ENCODE data around the gene CREBL2.
"Not testable (repeated sequence)": the region's sequence is repeated elsewhere in the genome, so short reads cannot be mapped to it uniquely, and the experiment has no call there.

Gene CREBL2

GRCh38 chr12:12610711-12611110 lies 965 bp upstream of the CREBL2 start:
- no peak for FAIRE-seq
- DNase-seq (ENCODE audit: insufficient read length, low spot score) = no peak
- no peak for TF ChIP-seq POLR2AphosphoS5 (IDR thresholded peaks at IDR 0.05; ENCODE audit: low read depth, low read length)
- TF ChIP-seq POLR2A (IDR thresholded peaks at IDR 0.05; ENCODE audit: low read depth, low read length) = no peak
- TF ChIP-seq POU2F2 (IDR thresholded peaks at IDR 0.05; ENCODE audit: low read depth, low read length) = no peak
- TF ChIP-seq TAF1 (IDR thresholded peaks at IDR 0.05; ENCODE audit: low read depth, low read length) = no peak
- no peak for TF ChIP-seq PAX5 (IDR thresholded peaks at IDR 0.05; ENCODE audit: insufficient read depth, low read length, severe bottlenecking)
- no peak for TF ChIP-seq SPI1 (IDR thresholded peaks at IDR 0.05; ENCODE audit: low read depth, low read length)

- FAIRE-seq (no peak), DNase-seq (ENCODE audit: insufficient read length, low spot score) (peak; percentile 25)
- TF ChIP-seq SPI1 (IDR thresholded peaks at IDR 0.05; ENCODE audit: low read depth, low read length) (no peak), POU2F2 (IDR thresholded peaks at IDR 0.05; ENCODE audit: low read depth, low read length) (no peak), TAF1 (IDR thresholded peaks at IDR 0.05; ENCODE audit: low read depth, low read length) (no peak), PAX5 (IDR thresholded peaks at IDR 0.05; ENCODE audit: insufficient read depth, low read length, severe bottlenecking) (no peak), POLR2AphosphoS5 (IDR thresholded peaks at IDR 0.05; ENCODE audit: low read depth, low read length) (no peak), POLR2A (IDR thresholded peaks at IDR 0.05; ENCODE audit: low read depth, low read length) (no peak)
Observed at GRCh38 chr12:12612358-12612757, 682 bp downstream of the CREBL2 start.

GRCh38 chr12:12613344-12613743 lies 1.7 kb downstream of the CREBL2 start:
- FAIRE-seq (no peak), DNase-seq (ENCODE audit: insufficient read length, low spot score) (no peak)
- TF ChIP-seq PAX5 (IDR thresholded peaks at IDR 0.05; ENCODE audit: insufficient read depth, low read length, severe bottlenecking) = no peak
- TF ChIP-seq POLR2AphosphoS5 (IDR thresholded peaks at IDR 0.05; ENCODE audit: low read depth, low read length) = no peak
- peak; percentile 45 for TF ChIP-seq SPI1 (IDR thresholded peaks at IDR 0.05; ENCODE audit: low read depth, low read length)

- DNase-seq (ENCODE audit: insufficient read length, low spot score) = no peak
- no peak for TF ChIP-seq POLR2AphosphoS5 (IDR thresholded peaks at IDR 0.05; ENCODE audit: low read depth, low read length)
- no peak for TF ChIP-seq TAF1 (IDR thresholded peaks at IDR 0.05; ENCODE audit: low read depth, low read length)
- no peak for TF ChIP-seq POLR2A (IDR thresholded peaks at IDR 0.05; ENCODE audit: low read depth, low read length)
- TF ChIP-seq POU2F2 (IDR thresholded peaks at IDR 0.05; ENCODE audit: low read depth, low read length) = no peak
- TF ChIP-seq PAX5 (IDR thresholded peaks at IDR 0.05; ENCODE audit: insufficient read depth, low read length, severe bottlenecking) = no peak
- no peak for TF ChIP-seq SPI1 (IDR thresholded peaks at IDR 0.05; ENCODE audit: low read depth, low read length)
- FAIRE-seq = no peak
Observed at GRCh38 chr12:12614342-12614741, 2.7 kb downstream of the CREBL2 start.

- no peak for TF ChIP-seq SPI1 (IDR thresholded peaks at IDR 0.05; ENCODE audit: low read depth, low read length)
- no peak for TF ChIP-seq TAF1 (IDR thresholded peaks at IDR 0.05; ENCODE audit: low read depth, low read length)
- no peak for TF ChIP-seq POU2F2 (IDR thresholded peaks at IDR 0.05; ENCODE audit: low read depth, low read length)
- no peak for TF ChIP-seq POLR2AphosphoS5 (IDR thresholded peaks at IDR 0.05; ENCODE audit: low read depth, low read length)
- no peak for TF ChIP-seq POLR2A (IDR thresholded peaks at IDR 0.05; ENCODE audit: low read depth, low read length)
- DNase-seq (ENCODE audit: insufficient read length, low spot score) (no peak), FAIRE-seq (peak; percentile 31)
Observed at GRCh38 chr12:12616512-12617310, 5.0 kb downstream of the CREBL2 start.

- DNase-seq (ENCODE audit: insufficient read length, low spot score); FAIRE-seq: not testable (repeated sequence)
Observed at GRCh38 chr12:12618064-12618463, 6.4 kb downstream of the CREBL2 start.

GRCh38 chr12:12620730-12621315 lies 9.1 kb downstream of the CREBL2 start:
- DNase-seq (ENCODE audit: insufficient read length, low spot score) = no peak
- no peak for FAIRE-seq
- TF ChIP-seq SPI1 (IDR thresholded peaks at IDR 0.05; ENCODE audit: low read depth, low read length) = no peak
- TF ChIP-seq POLR2A (IDR thresholded peaks at IDR 0.05; ENCODE audit: low read depth, low read length) = no peak

- no peak for TF ChIP-seq SPI1 (IDR thresholded peaks at IDR 0.05; ENCODE audit: low read depth, low read length)
- TF ChIP-seq TAF1 (IDR thresholded peaks at IDR 0.05; ENCODE audit: low read depth, low read length) = no peak
- no peak for TF ChIP-seq POU2F2 (IDR thresholded peaks at IDR 0.05; ENCODE audit: low read depth, low read length)
- no peak for TF ChIP-seq POLR2A (IDR thresholded peaks at IDR 0.05; ENCODE audit: low read depth, low read length)
- TF ChIP-seq POLR2AphosphoS5 (IDR thresholded peaks at IDR 0.05; ENCODE audit: low read depth, low read length) = no peak
- no peak for TF ChIP-seq PAX5 (IDR thresholded peaks at IDR 0.05; ENCODE audit: insufficient read depth, low read length, severe bottlenecking)
- no peak for DNase-seq (ENCODE audit: insufficient read length, low spot score)
- FAIRE-seq = no peak
Observed at GRCh38 chr12:12622418-12622817, 10.7 kb downstream of the CREBL2 start.

GRCh38 chr12:12624498-12624992 lies 12.9 kb downstream of the CREBL2 start:
- DNase-seq (ENCODE audit: insufficient read length, low spot score) (no peak), FAIRE-seq (peak; percentile 51)
- no peak for TF ChIP-seq TAF1 (IDR thresholded peaks at IDR 0.05; ENCODE audit: low read depth, low read length)
- TF ChIP-seq POLR2AphosphoS5 (IDR thresholded peaks at IDR 0.05; ENCODE audit: low read depth, low read length) = no peak
- TF ChIP-seq SPI1 (IDR thresholded peaks at IDR 0.05; ENCODE audit: low read depth, low read length) = no peak
- no peak for TF ChIP-seq PAX5 (IDR thresholded peaks at IDR 0.05; ENCODE audit: insufficient read depth, low read length, severe bottlenecking)
- TF ChIP-seq POU2F2 (IDR thresholded peaks at IDR 0.05; ENCODE audit: low read depth, low read length) = no peak
- no peak for TF ChIP-seq POLR2A (IDR thresholded peaks at IDR 0.05; ENCODE audit: low read depth, low read length)

GRCh38 chr12:12626471-12626870 lies 14.8 kb downstream of the CREBL2 start:
- TF ChIP-seq PAX5 (IDR thresholded peaks at IDR 0.05; ENCODE audit: insufficient read depth, low read length, severe bottlenecking) = no peak
- no peak for TF ChIP-seq POLR2A (IDR thresholded peaks at IDR 0.05; ENCODE audit: low read depth, low read length)
- TF ChIP-seq POLR2AphosphoS5 (IDR thresholded peaks at IDR 0.05; ENCODE audit: low read depth, low read length) = no peak
- TF ChIP-seq POU2F2 (IDR thresholded peaks at IDR 0.05; ENCODE audit: low read depth, low read length) = no peak
- TF ChIP-seq SPI1 (IDR thresholded peaks at IDR 0.05; ENCODE audit: low read depth, low read length) = no peak
- TF ChIP-seq TAF1 (IDR thresholded peaks at IDR 0.05; ENCODE audit: low read depth, low read length) = no peak
- DNase-seq (ENCODE audit: insufficient read length, low spot score) (no peak), FAIRE-seq (no peak)
